CD14-positive monocyte (primary cell): ENCODE results near the gene NTRK2. TPM values are rescaled to one million over a fixed set of nuclear protein-coding genes. Genes with fewer than 3 reads are reported as not detected.

ENCODE experiments used
- DNase-seq, 3 donors: peaks; one replicate each; pipeline ENCODE4 v3.0.0-alpha.2; 2011 to 2022
- H2AFZ ChIP-seq: 2 replicates; pipeline ENCODE4 v1.6.0; 2012; ENCODE audit warnings: mild to moderate bottlenecking, low read depth, low read length, inconsistent platforms; ENCODE audit not compliant: insufficient read depth, poor library complexity, severe bottlenecking
- H3K27ac ChIP-seq, 2 donors: 1 replicate in 1 of 2; 2 replicates in 1 of 2; pipeline ENCODE4 v1.5.1; 2012 to 2013; ENCODE audit warnings: low read length in 2 of 2, control low read depth in 1 of 2, inconsistent platforms in 1 of 2, low read depth in 1 of 2, mild to moderate bottlenecking in 1 of 2
- H3K27me3 ChIP-seq, 2 donors: one replicate each; pipeline versions ENCODE4 v1.6.0 to v1.6.1; 2011 to 2013; ENCODE audit warnings: low read length in 2 of 2; ENCODE audit not compliant: control insufficient read depth in 2 of 2, insufficient read depth in 2 of 2
- H3K36me3 ChIP-seq, 2 donors: replicated peaks in 1 of 2; 1 replicate in 1 of 2; 2 replicates in 1 of 2; pipeline versions ENCODE4 v1.5.1 to v1.6.1; 2012 to 2013; ENCODE audit warnings: low read length in 2 of 2, control low read depth in 1 of 2, inconsistent platforms in 1 of 2, mild to moderate bottlenecking in 1 of 2; ENCODE audit not compliant: insufficient read depth in 2 of 2, control insufficient read depth in 1 of 2
- H3K4me1 ChIP-seq, 2 donors: 1 replicate in 1 of 2; 2 replicates in 1 of 2; pipeline versions ENCODE4 v1.5.1 to v1.6.1; 2012 to 2013; ENCODE audit warnings: low read length in 2 of 2, control low read depth in 1 of 2, inconsistent platforms in 1 of 2, mild to moderate bottlenecking in 1 of 2, moderate library complexity in 1 of 2; ENCODE audit not compliant: insufficient read depth in 2 of 2, control insufficient read depth in 1 of 2
- H3K4me2 ChIP-seq: replicated peaks from 2 replicates; pipeline ENCODE3; 2012; ENCODE audit warnings: low read length, moderate library complexity, mild to moderate bottlenecking; ENCODE audit not compliant: poor library complexity, severe bottlenecking; ENCODE audit errors: extremely low read depth
- H3K4me3 ChIP-seq, 3 experiments: fragments of 200-600 bp in 1 of 3; sonication (generic) in 1 of 3; replicated peaks in 1 of 3; 1 replicate in 2 of 3; 2 replicates in 1 of 3; pipeline ENCODE4 v1.5.1; 2011 to 2013; ENCODE audit warnings: low read length in 3 of 3, mild to moderate bottlenecking in 3 of 3, control low read depth in 2 of 3, low read depth in 2 of 3, inconsistent platforms in 1 of 3, moderate library complexity in 1 of 3
- H3K79me2 ChIP-seq: 2 replicates; pipeline ENCODE4 v1.6.0; 2012; ENCODE audit warnings: mild to moderate bottlenecking, control low read depth, inconsistent platforms, low read length, moderate library complexity; ENCODE audit not compliant: insufficient read depth
- H3K9ac ChIP-seq: 2 replicates; pipeline ENCODE4 v1.6.0; 2017; ENCODE audit warnings: low read length, mild to moderate bottlenecking; ENCODE audit not compliant: insufficient read depth, poor library complexity, severe bottlenecking
- H3K9me3 ChIP-seq, 2 donors: replicated peaks in 1 of 2; 1 replicate in 1 of 2; 2 replicates in 1 of 2; pipeline versions ENCODE4 v1.5.1 to v1.6.1; 2012 to 2013; ENCODE audit warnings: low read length in 2 of 2, control low read depth in 1 of 2; ENCODE audit not compliant: control insufficient read depth in 1 of 2, insufficient read depth in 1 of 2
- H4K20me1 ChIP-seq: 2 replicates; pipeline ENCODE4 v1.6.0; 2012; ENCODE audit warnings: mild to moderate bottlenecking, low read length, control low read depth, moderate library complexity; ENCODE audit not compliant: insufficient read depth
- H3K27ac Mint-ChIP-seq, 7 donors: one replicate each; pipeline ENCODE4 v1.8.0; 2020; ENCODE audit warnings: mild to moderate bottlenecking in 7 of 7, mixed read lengths in 7 of 7, moderate library complexity in 6 of 7, inconsistent platforms in 2 of 7
- H3K27me3 Mint-ChIP-seq, 3 donors: one replicate each; pipeline ENCODE4 v1.8.0; 2021 to 2022; ENCODE audit warnings: low read depth in 3 of 3, mild to moderate bottlenecking in 3 of 3, mixed read lengths in 3 of 3, moderate library complexity in 3 of 3, inconsistent platforms in 1 of 3
- H3K36me3 Mint-ChIP-seq, 2 donors: one replicate each; pipeline ENCODE4 v1.8.0; 2020; ENCODE audit warnings: mixed read lengths in 2 of 2, inconsistent platforms in 1 of 2, mild to moderate bottlenecking in 1 of 2
- H3K4me1 Mint-ChIP-seq: one replicate; pipeline ENCODE4 v1.8.0; 2020; ENCODE audit warnings: mild to moderate bottlenecking, mixed read lengths
- H3K4me3 Mint-ChIP-seq, 2 donors: one replicate each; pipeline ENCODE4 v1.8.0; 2020; ENCODE audit warnings: mild to moderate bottlenecking in 2 of 2, mixed read lengths in 2 of 2, moderate library complexity in 1 of 2
- H3K9me3 Mint-ChIP-seq, 7 donors: one replicate each; pipeline ENCODE4 v1.8.0; 2020 to 2022; ENCODE audit warnings: mixed read lengths in 7 of 7, mild to moderate bottlenecking in 6 of 7, moderate library complexity in 6 of 7, inconsistent platforms in 2 of 7
- CTCF ChIP-seq: fragments of 200-600 bp; IDR thresholded peaks from one replicate; pipeline ENCODE4 v1.8.0; 2022; ENCODE audit warnings: antibody characterized with exemption, mild to moderate bottlenecking
- WGBS: methylation state at CpG from one replicate; pipeline ENCODE4 v1.1.5; 2013; ENCODE audit warnings: missing lambda C conversion rate; ENCODE audit not compliant: insufficient coverage; 5-methylcytosine and 5-hydroxymethylcytosine counted together
- intact Hi-C, 2 donors: fragments of 100-400 bp; cut with micrococcal nuclease; formaldehyde crosslinking; loops; one replicate each; pipeline versions ENCODE4 v1.15.0 to v1.15.1; 2023
- polyA plus RNA-seq, 3 donors: library from polyadenylated mRNA; depleted of rRNA in 1 of 3; unstranded in 2 of 3; stranded (reverse) in 1 of 3; fragments of 300-500 nt in 2 of 3; fragments of >200 nt in 1 of 3; fragmentation: Illumina TruSeq in 2 of 3; gene quantifications; 1 replicate in 2 of 3; 2 replicates in 1 of 3; pipeline ENCODE4 v1.2.3, GENCODE V29; 2012 to 2021

The NTRK2 gene
- polyA plus RNA-seq, 3 donors: not detected

DNA sequence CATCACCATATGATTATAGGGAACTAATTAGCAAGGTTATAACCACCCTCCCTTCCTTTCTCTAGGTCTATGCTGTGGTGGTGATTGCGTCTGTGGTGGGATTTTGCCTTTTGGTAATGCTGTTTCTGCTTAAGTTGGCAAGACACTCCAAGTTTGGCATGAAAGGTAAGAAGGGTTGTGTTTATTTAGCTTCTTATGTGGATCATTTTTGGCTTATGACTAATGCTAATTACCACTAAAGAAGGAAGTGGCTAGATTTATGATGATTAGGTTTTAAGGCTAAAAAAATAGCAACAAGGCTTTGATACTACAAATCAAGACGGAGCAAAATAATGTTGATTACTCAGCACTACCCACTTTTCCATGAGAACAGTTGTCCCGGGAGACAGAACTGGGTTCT, 82.4 kb downstream of the NTRK2 start:
- Histone ChIP-seq H4K20me1 (no peaks in the 10 kb centered on the region), H3K4me2 (no peak overlapping the region), H3K4me3 (no peak overlapping the region), H2AFZ (no peak overlapping the region), H3K27ac (no peak overlapping the region), H3K9ac (no peak overlapping the region), H3K9me3 (no peaks in the 10 kb centered on the region), H3K4me1 (no peaks in the 10 kb centered on the region), H3K27me3 (no peaks in the 10 kb centered on the region), H3K36me3 (no peaks in the 10 kb centered on the region), H3K79me2 (no peaks in the 10 kb centered on the region)
- H3K4me1 Mint-ChIP-seq: no peaks in the 10 kb centered on the region
- H3K27me3 Mint-ChIP-seq: peaks cover 0 to 3% (median 2%) of the 10 kb centered on the region in 3 donors
- no peaks in the 10 kb centered on the region for H3K36me3 Mint-ChIP-seq
- peaks cover 0 to 2% (median 0%) of the 10 kb centered on the region in 7 donors for H3K9me3 Mint-ChIP-seq
- no peak for DNase-seq
- no peak overlapping the region for H3K27ac Mint-ChIP-seq
- no CpG with 5 or more reads among the region's 3 CpGs for WGBS
- intact Hi-C loops: no loop called here
- TF ChIP-seq CTCF: no peak
- H3K4me3 Mint-ChIP-seq: no peak overlapping the region

- H3K36me3 Mint-ChIP-seq: no peaks in the 10 kb centered on the region
- H3K4me3 Mint-ChIP-seq: no peak overlapping the region
- Histone ChIP-seq H3K9me3 (no peaks in the 10 kb centered on the region), H3K9ac (no peak overlapping the region), H3K79me2 (no peaks in the 10 kb centered on the region), H3K36me3 (no peaks in the 10 kb centered on the region), H2AFZ (no peak overlapping the region), H3K27ac (no peak overlapping the region), H3K4me1 (no peaks in the 10 kb centered on the region), H3K4me3 (no peak overlapping the region), H3K4me2 (no peak overlapping the region), H3K27me3 (no peaks in the 10 kb centered on the region), H4K20me1 (no peaks in the 10 kb centered on the region)
- H3K27ac Mint-ChIP-seq: no peak overlapping the region
- no peak for DNase-seq
- peaks cover 0 to 3% (median 0%) of the 10 kb centered on the region in 3 donors for H3K27me3 Mint-ChIP-seq
- intact Hi-C loops: no loop called here
- no peaks in the 10 kb centered on the region for H3K4me1 Mint-ChIP-seq
- no peak for TF ChIP-seq CTCF
- no peaks in the 10 kb centered on the region for H3K9me3 Mint-ChIP-seq
- WGBS: no CpG with 5 or more reads among the region's 3 CpGs
Observed at GRCh38 chr9:84754461-84754860, 84.9 kb downstream of the NTRK2 start.
